Peyer's patch (tissue), 4 donors: ENCODE measurements around the gene OR10H4. TPM values are rescaled to one million over a fixed set of nuclear protein-coding genes. Genes with fewer than 3 reads are reported as not detected.
"Not testable (repeated sequence)": the region's sequence is repeated elsewhere in the genome, so short reads cannot be mapped to it uniquely, and the experiment has no call there.

ENCODE experiments used
- DNase-seq, 3 donors: peaks; one replicate each; pipeline ENCODE4 v3.0.0-alpha.2; 2017 to 2019
- H3K27ac ChIP-seq, 4 donors: fragments of 200-600 bp; sonication (generic); one replicate each; pipeline ENCODE4 v1.5.1; 2016 to 2019
- H3K27me3 ChIP-seq, 2 donors: fragments of 200-600 bp; sonication (generic); one replicate each; pipeline ENCODE4 v1.5.1; 2019
- H3K36me3 ChIP-seq, 3 donors: fragments of 200-600 bp; sonication (generic); one replicate each; pipeline ENCODE4 v1.5.1; 2016 to 2019
- H3K4me1 ChIP-seq, 4 donors: fragments of 200-600 bp; sonication (generic); one replicate each; pipeline ENCODE4 v1.5.1; 2016 to 2019
- H3K4me3 ChIP-seq, 4 donors: fragments of 200-600 bp; sonication (generic); 1 replicate in 3 of 4; 2 replicates in 1 of 4; pipeline ENCODE4 v1.5.1; 2016 to 2019; ENCODE audit warnings: mild to moderate bottlenecking in 1 of 4
- H3K9me3 ChIP-seq, 4 donors: fragments of 200-600 bp; sonication (generic); one replicate each; pipeline ENCODE4 v1.5.1; 2016 to 2019; ENCODE audit warnings: mild to moderate bottlenecking in 1 of 4
- POLR2A ChIP-seq, 2 donors: fragments of 450-650 bp; IDR thresholded peaks; one replicate each; pipeline ENCODE4 v1.5.1; 2017; ENCODE audit warnings: antibody characterized with exemption in 2 of 2, mild to moderate bottlenecking in 2 of 2, moderate library complexity in 2 of 2
- total RNA-seq, 4 donors: library from RNA; depleted of rRNA; stranded (reverse); fragments of >200 nt; gene quantifications; one replicate each; pipeline ENCODE4 v1.1.0, GENCODE V29; 2016
- TF ChIP-seq, protein P1 (sequence below), 6 experiments: fragments of 450-650 bp in 4 of 6; fragments of 200-600 bp in 2 of 6; sonication (generic) in 1 of 6; IDR thresholded peaks; one replicate each; pipeline ENCODE4 v1.5.1; 2017 to 2019; ENCODE audit warnings: antibody characterized with exemption in 6 of 6, mild to moderate bottlenecking in 3 of 6, moderate library complexity in 1 of 6

The OR10H4 gene
- total RNA-seq, 4 donors from 2014 or later: not detected

DNA sequence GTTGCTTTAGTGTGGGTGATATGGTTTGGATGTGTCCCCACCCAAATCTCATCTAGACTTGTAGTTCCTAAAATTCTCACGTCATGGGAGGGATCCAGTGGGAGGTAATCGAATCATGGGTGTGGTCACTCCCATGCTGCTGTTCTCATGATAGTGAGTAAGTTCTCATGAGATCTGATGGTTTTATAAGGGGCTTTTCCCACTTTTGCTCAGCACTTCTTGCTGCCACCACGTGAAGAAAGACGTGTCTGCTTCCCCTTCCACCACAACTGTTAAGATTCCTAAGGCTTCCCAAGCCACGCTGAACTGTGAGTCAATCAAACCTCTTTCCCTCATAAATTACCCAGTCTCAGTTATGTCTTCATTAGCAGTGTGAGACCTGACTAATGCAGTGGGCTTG is 26.0 kb downstream of the OR10H4 start:
- Histone ChIP-seq H3K27ac (no peak overlapping the region), H3K36me3 (no peaks in the 10 kb centered on the region), H3K9me3 (no peaks in the 10 kb centered on the region), H3K27me3 (no peaks in the 10 kb centered on the region), H3K4me3 (no peak overlapping the region), H3K4me1 (no peaks in the 10 kb centered on the region)
- TF ChIP-seq, protein P1, sequence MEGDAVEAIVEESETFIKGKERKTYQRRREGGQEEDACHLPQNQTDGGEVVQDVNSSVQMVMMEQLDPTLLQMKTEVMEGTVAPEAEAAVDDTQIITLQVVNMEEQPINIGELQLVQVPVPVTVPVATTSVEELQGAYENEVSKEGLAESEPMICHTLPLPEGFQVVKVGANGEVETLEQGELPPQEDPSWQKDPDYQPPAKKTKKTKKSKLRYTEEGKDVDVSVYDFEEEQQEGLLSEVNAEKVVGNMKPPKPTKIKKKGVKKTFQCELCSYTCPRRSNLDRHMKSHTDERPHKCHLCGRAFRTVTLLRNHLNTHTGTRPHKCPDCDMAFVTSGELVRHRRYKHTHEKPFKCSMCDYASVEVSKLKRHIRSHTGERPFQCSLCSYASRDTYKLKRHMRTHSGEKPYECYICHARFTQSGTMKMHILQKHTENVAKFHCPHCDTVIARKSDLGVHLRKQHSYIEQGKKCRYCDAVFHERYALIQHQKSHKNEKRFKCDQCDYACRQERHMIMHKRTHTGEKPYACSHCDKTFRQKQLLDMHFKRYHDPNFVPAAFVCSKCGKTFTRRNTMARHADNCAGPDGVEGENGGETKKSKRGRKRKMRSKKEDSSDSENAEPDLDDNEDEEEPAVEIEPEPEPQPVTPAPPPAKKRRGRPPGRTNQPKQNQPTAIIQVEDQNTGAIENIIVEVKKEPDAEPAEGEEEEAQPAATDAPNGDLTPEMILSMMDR (IDR thresholded peaks at IDR 0.05): no peak
- TF ChIP-seq POLR2A (IDR thresholded peaks at IDR 0.05): no peak
- DNase-seq: no peak

DNA sequence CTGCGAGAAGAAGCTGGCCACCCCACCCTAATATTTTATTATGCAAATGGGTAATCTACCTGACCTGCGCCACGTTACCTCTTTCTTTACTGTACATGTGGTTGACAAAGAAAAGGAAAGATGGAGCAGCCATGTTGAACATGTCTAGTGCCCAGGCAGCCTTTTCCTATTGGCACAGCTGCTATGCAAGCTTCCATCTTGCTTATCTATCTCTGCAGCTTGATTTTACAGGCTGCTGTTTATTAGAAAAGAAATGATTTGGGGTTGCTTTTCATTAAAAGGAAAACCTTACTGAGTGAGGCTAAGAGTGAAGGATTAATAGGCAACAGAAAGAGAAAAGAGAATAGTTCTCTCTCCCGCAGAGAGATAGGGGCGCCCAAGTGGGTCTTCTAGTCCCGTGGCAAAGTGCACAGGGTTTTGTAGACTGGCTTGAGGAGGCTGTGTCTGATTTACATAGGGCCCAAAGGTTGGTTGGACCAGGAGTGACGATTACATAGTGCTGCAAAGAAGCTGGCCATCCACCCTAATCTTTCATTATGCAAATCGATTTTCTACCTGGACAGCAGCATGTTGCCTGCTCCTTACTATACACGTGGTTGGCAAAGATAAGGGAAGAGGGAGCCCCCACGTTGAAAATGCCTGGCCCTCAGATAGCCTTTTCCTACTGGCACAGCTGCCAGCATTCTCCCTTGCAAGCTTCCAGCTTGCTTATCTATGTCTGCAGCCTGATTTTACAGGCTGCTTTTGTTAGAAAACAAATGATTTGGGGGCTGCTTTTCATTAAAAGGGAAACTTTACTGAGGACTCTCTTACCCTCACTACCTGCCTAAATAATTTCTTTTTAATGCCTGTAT is 28.3 kb downstream of the OR10H4 start:
- Histone ChIP-seq H3K4me1 (no peaks in the 10 kb centered on the region), H3K4me3 (no peak overlapping the region), H3K9me3 (peaks cover 0 to 3% (median under 1%) of the 10 kb centered on the region in 4 donors), H3K36me3 (no peaks in the 10 kb centered on the region), H3K27ac (no peak overlapping the region), H3K27me3 (no peaks in the 10 kb centered on the region)
- no peak for DNase-seq
- no peak for TF ChIP-seq POLR2A (IDR thresholded peaks at IDR 0.05)

DNA sequence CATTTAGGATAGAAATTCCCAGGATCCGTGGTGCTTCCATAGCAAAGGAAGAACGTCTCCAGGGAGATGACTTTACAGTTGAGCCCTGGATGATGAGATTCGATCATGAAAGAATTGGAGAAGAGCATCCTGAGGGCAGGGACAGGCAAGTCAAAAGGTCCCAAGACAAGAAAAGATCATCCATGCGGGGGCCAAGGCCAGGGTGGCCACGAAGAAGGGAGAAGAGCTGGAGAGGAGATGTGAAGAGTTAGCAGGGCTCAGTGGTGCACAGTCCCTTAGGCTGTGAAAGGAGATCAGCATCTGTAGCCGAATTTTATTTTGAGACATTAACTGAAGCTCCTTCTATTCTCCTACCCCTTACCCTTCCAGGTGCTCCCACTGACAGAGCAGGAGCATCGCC is 28.9 kb downstream of the OR10H4 start:
- Histone ChIP-seq H3K36me3 (no peaks in the 10 kb centered on the region), H3K9me3 (peaks cover 0 to 7% (median 2%) of the 10 kb centered on the region in 4 donors), H3K27ac (no peak overlapping the region), H3K4me1 (no peaks in the 10 kb centered on the region), H3K27me3 (no peaks in the 10 kb centered on the region), H3K4me3 (no peak overlapping the region)
- TF ChIP-seq POLR2A (IDR thresholded peaks at IDR 0.05): no peak
- TF ChIP-seq, protein P1 (IDR thresholded peaks at IDR 0.05): no peak
- no peak for DNase-seq

DNA sequence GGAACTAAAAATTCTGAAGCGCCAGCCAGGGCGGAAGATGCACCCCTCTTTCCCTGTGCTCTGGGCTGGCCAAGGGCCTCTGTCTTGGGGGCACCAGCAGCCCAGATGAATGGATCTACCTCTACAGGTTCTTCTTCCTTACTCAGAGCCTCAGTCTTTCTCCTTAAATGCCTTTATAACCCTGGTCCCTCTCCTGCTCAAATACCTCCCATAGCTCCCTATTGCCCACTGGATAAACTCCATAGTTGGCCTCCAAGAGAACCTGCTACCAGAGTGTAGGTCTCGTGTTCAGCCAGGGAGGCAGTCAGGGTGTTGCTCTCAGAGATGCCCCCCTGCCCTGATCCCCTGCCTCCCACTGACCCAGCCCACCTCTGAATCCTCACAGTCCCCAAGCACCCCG is 30.5 kb downstream of the OR10H4 start:
- Histone ChIP-seq H3K27ac (no peak overlapping the region), H3K4me3 (no peak overlapping the region), H3K4me1 (no peaks in the 10 kb centered on the region), H3K9me3 (peaks cover 0 to 11% (median 2%) of the 10 kb centered on the region in 4 donors), H3K27me3 (no peaks in the 10 kb centered on the region), H3K36me3 (no peaks in the 10 kb centered on the region)
- DNase-seq: no peak
- TF ChIP-seq POLR2A (IDR thresholded peaks at IDR 0.05): no peak
- TF ChIP-seq, protein P1 (IDR thresholded peaks at IDR 0.05): no peak

DNA sequence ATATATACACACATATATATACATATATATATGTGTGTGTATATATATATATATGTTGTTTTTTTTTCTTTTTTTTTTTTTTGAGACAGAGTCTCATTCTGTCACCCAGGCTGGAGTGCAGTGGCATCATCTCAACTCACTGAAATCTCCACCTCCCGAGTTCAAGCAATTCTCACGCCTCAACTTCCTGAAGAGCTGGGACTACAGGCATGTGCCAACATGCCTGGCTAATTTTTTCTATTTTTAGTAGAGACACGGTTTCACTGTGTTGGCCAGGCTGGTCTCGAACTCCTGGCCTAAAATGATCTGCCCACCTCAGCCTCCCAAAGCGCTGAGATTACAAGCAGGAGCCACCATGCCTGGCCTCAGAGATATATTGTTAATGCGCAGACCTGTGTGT is 37.0 kb downstream of the OR10H4 start:
- H3K4me1 ChIP-seq, H3K27ac ChIP-seq, H3K36me3 ChIP-seq, H3K4me3 ChIP-seq, DNase-seq, H3K27me3 ChIP-seq: not testable (repeated sequence)
- peaks cover 0 to 11% (median 2%) of the 10 kb centered on the region in 4 donors for H3K9me3 ChIP-seq

DNA sequence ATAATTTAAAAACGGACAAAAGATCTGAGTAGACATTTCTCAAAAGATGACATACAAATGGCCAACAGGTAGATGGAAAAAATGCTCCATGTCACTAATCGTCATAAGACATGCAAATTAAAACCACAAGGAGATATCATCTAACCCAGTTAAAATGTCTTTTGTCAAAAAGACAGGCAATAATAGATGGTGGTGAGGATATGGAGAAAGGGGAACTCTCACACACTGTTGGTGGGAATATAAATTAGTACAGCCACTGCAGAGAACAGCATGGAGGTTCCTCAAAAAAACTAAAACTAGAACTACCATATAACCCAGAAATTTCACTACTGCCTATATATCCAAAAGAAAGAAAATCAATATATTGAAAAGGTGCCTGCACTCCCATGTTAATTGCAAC is 37.9 kb downstream of the OR10H4 start:
- no peaks in the 10 kb centered on the region for H3K27me3 ChIP-seq
- DNase-seq: no peak
- H3K4me3 ChIP-seq: no peak overlapping the region
- H3K4me1 ChIP-seq: no peaks in the 10 kb centered on the region
- H3K27ac ChIP-seq: no peak overlapping the region
- H3K9me3 ChIP-seq: peaks cover 0 to 11% (median 0%) of the 10 kb centered on the region in 4 donors
- TF ChIP-seq, protein P1 (IDR thresholded peaks at IDR 0.05): no peak
- no peak for TF ChIP-seq POLR2A (IDR thresholded peaks at IDR 0.05)
- no peaks in the 10 kb centered on the region for H3K36me3 ChIP-seq
